Naive thymus-derived CD4-positive, alpha-beta T cell (primary cell): ENCODE results near the gene SPAG5. TPM values are rescaled to one million over a fixed set of nuclear protein-coding genes. Genes with fewer than 3 reads are reported as not detected.

Experiments
- ATAC-seq: fragments of 150-1000 bp; cut with Tn5 transposase; 2 replicates; pipeline ENCODE4 v1.10.0; 2021; ENCODE audit warnings: mild to moderate bottlenecking, moderate library complexity
- CTCF ChIA-PET: fragments of 350-600 bp; sonication (Branson Sonifier 250); formaldehyde crosslinking; loops from one replicate; lab custom pipeline; 2021; ENCODE audit warnings: antibody characterized with exemption; lab: Charles Lee
- POLR2A ChIA-PET: fragments of 350-600 bp; sonication (Branson Sonifier 250); formaldehyde crosslinking; loops from one replicate; lab custom pipeline; 2021; ENCODE audit warnings: antibody characterized with exemption, inconsistent platforms; lab: Charles Lee
- DNase-seq, 9 donors: peaks; one replicate each; pipeline versions ENCODE4 v3.0.0 to v3.0.0-alpha.2; 2020 to 2022; ENCODE audit warnings: mixed read lengths in 1 of 9
- H3K27ac ChIP-seq: one replicate; pipeline ENCODE4 v1.7.0; 2013; ENCODE audit warnings: mild to moderate bottlenecking, low read depth, low read length, moderate library complexity
- H3K27me3 ChIP-seq, 2 donors: one replicate each; pipeline ENCODE4 v1.7.0; 2013; ENCODE audit warnings: low read length in 2 of 2, mild to moderate bottlenecking in 2 of 2, moderate library complexity in 2 of 2; ENCODE audit not compliant: control insufficient read depth in 2 of 2, insufficient read depth in 2 of 2
- H3K36me3 ChIP-seq, 3 experiments: 1 replicate in 2 of 3; 2 replicates in 1 of 3; pipeline ENCODE4 v1.7.0; 2013; ENCODE audit warnings: low read length in 3 of 3, mild to moderate bottlenecking in 3 of 3, moderate library complexity in 1 of 3; ENCODE audit not compliant: insufficient read depth in 3 of 3, control insufficient read depth in 2 of 3
- H3K4me1 ChIP-seq, 2 donors: one replicate each; pipeline ENCODE4 v1.7.0; 2013; ENCODE audit warnings: low read length in 2 of 2, mild to moderate bottlenecking in 2 of 2, moderate library complexity in 1 of 2; ENCODE audit not compliant: control insufficient read depth in 2 of 2, insufficient read depth in 2 of 2
- H3K4me3 ChIP-seq: 2 replicates; pipeline ENCODE4 v1.7.0; 2013; ENCODE audit warnings: mild to moderate bottlenecking, low read length
- H3K9me3 ChIP-seq, 3 experiments: 1 replicate in 2 of 3; 2 replicates in 1 of 3; pipeline ENCODE4 v1.7.0; 2013; ENCODE audit warnings: low read length in 3 of 3; ENCODE audit not compliant: control insufficient read depth in 2 of 3
- H3K27ac Mint-ChIP-seq, 9 donors: one replicate each; pipeline ENCODE4 v1.8.0; 2020 to 2022; ENCODE audit warnings: mixed read lengths in 9 of 9, mild to moderate bottlenecking in 8 of 9, moderate library complexity in 5 of 9, inconsistent platforms in 2 of 9
- H3K27me3 Mint-ChIP-seq, 5 donors: one replicate each; pipeline ENCODE4 v1.8.0; 2021 to 2022; ENCODE audit warnings: mixed read lengths in 5 of 5, mild to moderate bottlenecking in 1 of 5
- H3K36me3 Mint-ChIP-seq, 5 donors: one replicate each; pipeline ENCODE4 v1.8.0; 2020 to 2022; ENCODE audit warnings: mixed read lengths in 5 of 5, mild to moderate bottlenecking in 3 of 5, inconsistent platforms in 1 of 5
- H3K4me1 Mint-ChIP-seq, 7 donors: one replicate each; pipeline ENCODE4 v1.8.0; 2020 to 2022; ENCODE audit warnings: mixed read lengths in 7 of 7, mild to moderate bottlenecking in 3 of 7, inconsistent platforms in 1 of 7
- H3K4me3 Mint-ChIP-seq, 10 donors: one replicate each; pipeline ENCODE4 v1.8.0; 2020 to 2022; ENCODE audit warnings: mild to moderate bottlenecking in 10 of 10, mixed read lengths in 10 of 10, moderate library complexity in 6 of 10, inconsistent platforms in 2 of 10
- H3K9me3 Mint-ChIP-seq, 11 donors: one replicate each; pipeline ENCODE4 v1.8.0; 2020 to 2022; ENCODE audit warnings: mixed read lengths in 11 of 11, mild to moderate bottlenecking in 4 of 11, inconsistent platforms in 1 of 11, moderate library complexity in 1 of 11
- intact Hi-C, 2 donors: fragments of 100-400 bp; cut with micrococcal nuclease; formaldehyde crosslinking; loops; one replicate each; pipeline ENCODE4 v1.15.1; 2023
- polyA plus RNA-seq, 2 donors: library from polyadenylated mRNA; unstranded; fragments of 300-500 nt; fragmentation: Illumina TruSeq; gene quantifications; one replicate each; pipeline ENCODE4 v1.2.3, GENCODE V29; 2021
- total RNA-seq, 6 experiments: library from RNA in 5 of 6; stranded (reverse) in 5 of 6; gene quantifications; 1 replicate in 5 of 6; 2 replicates in 1 of 6; pipeline ENCODE4 v1.2.3 and lab custom pipeline; 2021 to 2026

Gene SPAG5
- total and polyA plus RNA-seq, 7 experiments from 2014 or later, result 1.6 to 95.3 (median 11.8) TPM

- Mint-ChIP-seq H3K9me3 (no peaks in the 10 kb centered on the region), H3K4me1 (peaks cover 18 to 25% (median 21%) of the 10 kb centered on the region in 7 donors), H3K4me3 (peak overlapping the region; percentile 88 to 99 (median 94)), H3K27me3 (no peaks in the 10 kb centered on the region), H3K36me3 (peaks cover 0 to 6% (median 0%) of the 10 kb centered on the region in 5 donors), H3K27ac (peak overlapping the region; percentile 96 to 99 (median 98))
- H3K36me3 ChIP-seq, result no peaks in the 10 kb centered on the region
- no peaks in the 10 kb centered on the region for H3K27me3 ChIP-seq
- CTCF ChIA-PET, result interaction anchor here (0.9 to 1.2 kb wide), 3 partner anchors 11 to 28 kb away, joined by 3 to 8 read pairs (median 3); partner anchors contain the start of gene PIGS
- intact Hi-C loops, result loop anchor here (1.0 to 5.0 kb wide), 15 partner anchors 14 to 353 kb away; partner anchors contain the start of genes PIGS (in 2 of the 2), SUPT6H (in 2 of the 2), UNC119 (in 2 of the 2) and ALDOC (in 1 of the 2)
- peak overlapping the region; percentile 93 for H3K4me3 ChIP-seq
- POLR2A ChIA-PET, result interaction anchor here (0.6 to 11.4 kb wide), 18 partner anchors 9 to 353 kb away, joined by 3 to 172 read pairs (median 4); partner anchors contain the start of genes ALDOC, BLTP2, PIGS and POLDIP2
- H3K27ac ChIP-seq, result peak overlapping the region; percentile 97
- peak in 6 of 9 donors; percentile 51 to 75 (median 67) for DNase-seq
- peak; percentile 73 for ATAC-seq
- peaks cover 8 to 10% of the 10 kb centered on the region in 2 donors for H3K4me1 ChIP-seq
- H3K9me3 ChIP-seq, result no peaks in the 10 kb centered on the region
Measured at GRCh38 chr17:28599311-28600184, 723 bp upstream of the SPAG5 start.

GRCh38 chr17:28598389-28598788, 436 bp downstream of the SPAG5 start:
- ATAC-seq, result no peak
- Histone ChIP-seq H3K36me3 (no peaks in the 10 kb centered on the region), H3K4me1 (peaks cover 8 to 10% of the 10 kb centered on the region in 2 donors), H3K9me3 (no peaks in the 10 kb centered on the region), H3K27ac (peak overlapping the region; percentile 97), H3K27me3 (no peaks in the 10 kb centered on the region), H3K4me3 (peak overlapping the region; percentile 93)
- Mint-ChIP-seq H3K27me3 (no peaks in the 10 kb centered on the region), H3K36me3 (peaks cover 0 to 4% (median 0%) of the 10 kb centered on the region in 5 donors), H3K9me3 (no peaks in the 10 kb centered on the region), H3K4me1 (peaks cover 19 to 25% (median 21%) of the 10 kb centered on the region in 7 donors), H3K27ac (peak overlapping the region; percentile 96 to 99 (median 98)), H3K4me3 (peak overlapping the region; percentile 88 to 99 (median 94))
- CTCF ChIA-PET, result interaction anchor here (0.6 to 1.8 kb wide), 2 partner anchors 14 to 268 kb away, joined by 3 to 4 read pairs; no protein-coding TSS in a partner anchor
- DNase-seq, result no peak
- POLR2A ChIA-PET, result interaction anchor here (1.1 to 11.4 kb wide), 10 partner anchors 10 to 354 kb away, joined by 3 to 172 read pairs (median 6); partner anchors contain the start of genes ALDOC, BLTP2, NEK8 and PIGS
- intact Hi-C loops, result loop anchor here (2.0 to 5.0 kb wide), 6 partner anchors 50 to 354 kb away; partner anchors contain the start of genes SUPT6H (in 2 of the 2), PROCA1 (in 1 of the 2), RPL23A (in 1 of the 2) and SDF2 (in 1 of the 2)

- ATAC-seq (no peak), DNase-seq (no peak)
- Histone ChIP-seq H3K9me3 (no peaks in the 10 kb centered on the region), H3K4me1 (peaks cover 8 to 10% of the 10 kb centered on the region in 2 donors), H3K36me3 (peaks cover 0 to under 1% (median 0%) of the 10 kb centered on the region in 3 experiments), H3K27me3 (no peaks in the 10 kb centered on the region), H3K27ac (peak overlapping the region; percentile 97), H3K4me3 (peak overlapping the region; percentile 93)
- peak overlapping the region; percentile 96 to 99 (median 98) for H3K27ac Mint-ChIP-seq
- CTCF ChIA-PET, result interaction anchor here (0.6 to 1.8 kb wide), 2 partner anchors 15 to 269 kb away, joined by 3 to 4 read pairs; no protein-coding TSS in a partner anchor
- H3K36me3 Mint-ChIP-seq, result peaks cover 0 to 4% (median 0%) of the 10 kb centered on the region in 5 donors
- H3K4me1 Mint-ChIP-seq, result peaks cover 19 to 25% (median 21%) of the 10 kb centered on the region in 7 donors
- H3K4me3 Mint-ChIP-seq, result peak overlapping the region; percentile 88 to 99 (median 94)
- intact Hi-C loops, result loop anchor here (2.0 to 5.0 kb wide), 6 partner anchors 49 to 355 kb away; partner anchors contain the start of genes SUPT6H (in 2 of the 2), PROCA1 (in 1 of the 2), RPL23A (in 1 of the 2) and SDF2 (in 1 of the 2)
- H3K9me3 Mint-ChIP-seq, result no peaks in the 10 kb centered on the region
- H3K27me3 Mint-ChIP-seq, result no peaks in the 10 kb centered on the region
- POLR2A ChIA-PET, result interaction anchor here (1.1 to 11.4 kb wide), 6 partner anchors 22 to 131 kb away, joined by 3 to 172 read pairs (median 6); partner anchors contain the start of genes ALDOC, BLTP2, NEK8 and PIGS
Measured at GRCh38 chr17:28597606-28598383, 1.0 kb downstream of the SPAG5 start.

- Histone ChIP-seq H3K4me3 (no peak overlapping the region), H3K4me1 (no peaks in the 10 kb centered on the region), H3K27ac (no peak overlapping the region), H3K9me3 (no peaks in the 10 kb centered on the region), H3K27me3 (no peaks in the 10 kb centered on the region), H3K36me3 (peaks cover 0 to 16% (median 0%) of the 10 kb centered on the region in 3 experiments)
- CTCF ChIA-PET, result no interaction called here
- H3K36me3 Mint-ChIP-seq, result peaks cover 0 to 22% (median 9%) of the 10 kb centered on the region in 5 donors
- H3K4me1 Mint-ChIP-seq, result peaks cover 0 to 12% (median 0%) of the 10 kb centered on the region in 7 donors
- DNase-seq (no peak), ATAC-seq (no peak)
- no peaks in the 10 kb centered on the region for H3K9me3 Mint-ChIP-seq
- POLR2A ChIA-PET, result interaction anchor here (11.4 kb wide), 1 partner anchor 17 kb away, joined by 172 read pairs; the partner anchor contains the start of genes ALDOC and PIGS
- H3K27ac Mint-ChIP-seq, result no peak overlapping the region
- no peaks in the 10 kb centered on the region for H3K27me3 Mint-ChIP-seq
- no peak overlapping the region for H3K4me3 Mint-ChIP-seq
- intact Hi-C loops, result no loop called here
Measured at GRCh38 chr17:28592260-28592659, 6.6 kb downstream of the SPAG5 start.

- no peaks in the 10 kb centered on the region for H3K27me3 ChIP-seq
- H3K36me3 Mint-ChIP-seq, result peaks cover 7 to 21% (median 13%) of the 10 kb centered on the region in 5 donors
- H3K9me3 ChIP-seq, result no peaks in the 10 kb centered on the region
- ChIA-PET CTCF (interaction anchor here (1.5 kb wide), 1 partner anchor 9 kb away, joined by 3 read pairs; the partner anchor contains the start of gene ALDOC), POLR2A (interaction anchor here (1.3 kb wide), 1 partner anchor 9 kb away, joined by 3 read pairs; the partner anchor contains the start of gene ALDOC)
- H3K4me3 Mint-ChIP-seq, result no peak overlapping the region
- H3K27me3 Mint-ChIP-seq, result no peaks in the 10 kb centered on the region
- no peak for DNase-seq
- intact Hi-C loops, result no loop called here
- ATAC-seq, result no peak
- no peaks in the 10 kb centered on the region for H3K4me1 ChIP-seq
- H3K9me3 Mint-ChIP-seq, result no peaks in the 10 kb centered on the region
- peaks cover 0 to 23% (median 5%) of the 10 kb centered on the region in 3 experiments for H3K36me3 ChIP-seq
- no peak overlapping the region for H3K4me3 ChIP-seq
- H3K4me1 Mint-ChIP-seq, result peaks cover 0 to 6% (median 3%) of the 10 kb centered on the region in 7 donors
- no peak overlapping the region for H3K27ac Mint-ChIP-seq
- no peak overlapping the region for H3K27ac ChIP-seq
Measured at GRCh38 chr17:28585851-28586250, 13.0 kb downstream of the SPAG5 start.
